Heart right ventricle (tissue), 16 donors: Measurements from ENCODE around the gene PTPRN2. TPM values are rescaled to one million over a fixed set of nuclear protein-coding genes. Genes with fewer than 3 reads are reported as not detected.

Source experiments
- ATAC-seq, 8 donors: fragments of 200-7000 bp; cut with Tn5 transposase; one replicate each; pipeline ENCODE4 v1.9.1; 2020; ENCODE audit warnings: mild to moderate bottlenecking in 8 of 8, moderate library complexity in 8 of 8, moderate number of reproducible peaks in 1 of 8
- DNase-seq, 2 donors: peaks; one replicate each; pipeline ENCODE4 v3.0.0-alpha.2; 2020
- H3K27ac ChIP-seq, 10 donors: fragments of 200-600 bp; sonication (generic) in 2 of 10; one replicate each; pipeline versions ENCODE4 v1.5.0 to v1.8.0; 2020 to 2022; ENCODE audit warnings: mild to moderate bottlenecking in 3 of 10
- H3K27me3 ChIP-seq, 7 donors: fragments of 200-600 bp; one replicate each; pipeline ENCODE4 v1.8.0; 2021 to 2022; ENCODE audit warnings: mild to moderate bottlenecking in 2 of 7
- H3K36me3 ChIP-seq, 9 donors: fragments of 200-600 bp; sonication (generic) in 1 of 9; one replicate each; pipeline versions ENCODE4 v1.5.0 to v1.8.0; 2020 to 2022; ENCODE audit warnings: mild to moderate bottlenecking in 2 of 9
- H3K4me1 ChIP-seq, 9 donors: fragments of 200-600 bp; sonication (generic) in 1 of 9; one replicate each; pipeline versions ENCODE4 v1.5.0 to v1.8.0; 2020 to 2022; ENCODE audit warnings: mild to moderate bottlenecking in 4 of 9
- H3K4me3 ChIP-seq, 10 donors: fragments of 200-600 bp; sonication (generic) in 2 of 10; one replicate each; pipeline versions ENCODE4 v1.5.0 to v1.8.0; 2020 to 2022; ENCODE audit warnings: mild to moderate bottlenecking in 7 of 10, moderate library complexity in 2 of 10
- H3K9me3 ChIP-seq, 11 donors: fragments of 200-600 bp in 10 of 11; sonication (generic) in 2 of 11; one replicate each; pipeline versions ENCODE4 v1.5.0 to v1.8.0; 2013 to 2022; ENCODE audit warnings: mild to moderate bottlenecking in 2 of 11, control low read depth in 1 of 11, moderate library complexity in 1 of 11
- WGBS, 2 donors: extraction: QIAGEN DNeasy Blood & Tissue Kit; methylation state at CpG; one replicate each; pipeline ENCODE4 v1.1.7; 2013; ENCODE audit warnings: inconsistent platforms in 1 of 2; 5-methylcytosine and 5-hydroxymethylcytosine counted together
- intact Hi-C, 10 donors: fragments of 100-400 bp; cut with DNase I; formaldehyde crosslinking; loops; one replicate each; pipeline versions ENCODE4 v1.11.1 to v1.14.2; 2022
- polyA plus RNA-seq, 2 donors: library from polyadenylated mRNA; stranded (reverse); fragments of 200-250 nt; gene quantifications; one replicate each; pipeline ENCODE4 v1.2.3, GENCODE V29; 2013
- total RNA-seq, 10 donors: library from RNA; stranded (reverse); fragmentation: NEBNext Ultra II Directional in 3 of 10; extraction: Animal tissue kit (Norgen Biotek cat#: 25700) in 3 of 10; gene quantifications; one replicate each; pipeline versions ENCODE4 v1.2.1 to v1.2.4, GENCODE V29; 2021 to 2023
- TF ChIP-seq, protein P1 (sequence below), 9 donors: fragments of 200-600 bp; sonication (generic) in 2 of 9; IDR thresholded peaks; one replicate each; pipeline versions ENCODE4 v1.5.0 to v1.8.0; 2021 to 2022; ENCODE audit warnings: antibody characterized with exemption in 9 of 9, mild to moderate bottlenecking in 5 of 9, moderate library complexity in 1 of 9
- donor health status: Arrhythmogenic right ventricular cardiomyopathy.
- donor health status: ischemic (EF 13 %, LVEDD 7.1; RV severe dilation, severe dysfunction).
- donor health status: healthy with polysubstance abuse.
- donor health status: DM: no; HTN: yes; CAD: no.
- donor health status: DM: no; HTN: no; CAD: no.
- donor health status: ischemic (EF 25% LVEDD 6.9; RV normal size, moderate dysfunction).
- donor health status: ischemic (EF 25% LVEDD 5.7; RV mildly dilated, moderate dysfunction).
- donor health status: healthy.
- donor health status: DM: yes; HTN: yes; CAD: no.
- donor health status: Ischemic cardiomyopathy.
- donor health status: ischemic (EF 35%, LVEDD 5.7; RV mildly dilated, moderate dysfunction).
- donor health status: nonischemic (EF 11% LVEDD 7.7; RV severe dilation, severe dysfunction).
- donor health status: DM: yes; HTN: yes; CAD: no.
- donor health status: PGD.
- donor health status: ischemic (EF 29% LVEDD 5.4; RV normal size, mild dysfunction).
- donor health status: nonischemic (EF 23%, LVEDD 6.1; RV moderate dilation, normal function).

Gene PTPRN2
- total and polyA plus RNA-seq, 12 donors: 0.82 to 1.8 (median 1.3) TPM

DNA sequence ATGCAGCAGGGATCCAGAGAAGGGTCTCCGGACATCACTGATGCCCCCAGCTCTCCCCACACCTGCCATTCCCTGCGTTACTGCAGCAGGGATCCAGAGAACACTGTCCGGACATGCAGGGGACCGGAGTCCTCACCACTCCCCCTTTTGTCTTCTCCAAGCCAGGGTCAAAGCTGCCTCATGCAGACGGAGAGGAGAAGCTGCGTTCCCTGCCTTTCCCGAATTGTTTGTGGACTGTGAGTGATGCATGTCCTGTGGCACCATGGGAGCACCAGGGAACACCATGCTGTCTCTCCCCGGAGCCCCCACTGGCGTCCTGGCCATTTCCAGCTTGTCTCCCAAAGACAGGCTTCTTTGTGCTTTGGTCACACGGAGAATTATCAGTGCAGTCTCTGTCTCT is 599.7 kb downstream of the PTPRN2 start:
- ATAC-seq: no peak
- Histone ChIP-seq H3K4me1 (no peaks in the 10 kb centered on the region), H3K27me3 (peaks cover 0 to 34% (median 11%) of the 10 kb centered on the region in 7 donors), H3K9me3 (no peaks in the 10 kb centered on the region), H3K27ac (no peak overlapping the region), H3K36me3 (no peaks in the 10 kb centered on the region), H3K4me3 (no peak overlapping the region)
- DNase-seq: no peak
- 70 to 71% methylated on average over 10 of the region's 10 CpGs for WGBS, 2 donors
- TF ChIP-seq, protein P1, sequence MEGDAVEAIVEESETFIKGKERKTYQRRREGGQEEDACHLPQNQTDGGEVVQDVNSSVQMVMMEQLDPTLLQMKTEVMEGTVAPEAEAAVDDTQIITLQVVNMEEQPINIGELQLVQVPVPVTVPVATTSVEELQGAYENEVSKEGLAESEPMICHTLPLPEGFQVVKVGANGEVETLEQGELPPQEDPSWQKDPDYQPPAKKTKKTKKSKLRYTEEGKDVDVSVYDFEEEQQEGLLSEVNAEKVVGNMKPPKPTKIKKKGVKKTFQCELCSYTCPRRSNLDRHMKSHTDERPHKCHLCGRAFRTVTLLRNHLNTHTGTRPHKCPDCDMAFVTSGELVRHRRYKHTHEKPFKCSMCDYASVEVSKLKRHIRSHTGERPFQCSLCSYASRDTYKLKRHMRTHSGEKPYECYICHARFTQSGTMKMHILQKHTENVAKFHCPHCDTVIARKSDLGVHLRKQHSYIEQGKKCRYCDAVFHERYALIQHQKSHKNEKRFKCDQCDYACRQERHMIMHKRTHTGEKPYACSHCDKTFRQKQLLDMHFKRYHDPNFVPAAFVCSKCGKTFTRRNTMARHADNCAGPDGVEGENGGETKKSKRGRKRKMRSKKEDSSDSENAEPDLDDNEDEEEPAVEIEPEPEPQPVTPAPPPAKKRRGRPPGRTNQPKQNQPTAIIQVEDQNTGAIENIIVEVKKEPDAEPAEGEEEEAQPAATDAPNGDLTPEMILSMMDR (IDR thresholded peaks at IDR 0.05): no peak
- intact Hi-C loops: no loop called here

DNA sequence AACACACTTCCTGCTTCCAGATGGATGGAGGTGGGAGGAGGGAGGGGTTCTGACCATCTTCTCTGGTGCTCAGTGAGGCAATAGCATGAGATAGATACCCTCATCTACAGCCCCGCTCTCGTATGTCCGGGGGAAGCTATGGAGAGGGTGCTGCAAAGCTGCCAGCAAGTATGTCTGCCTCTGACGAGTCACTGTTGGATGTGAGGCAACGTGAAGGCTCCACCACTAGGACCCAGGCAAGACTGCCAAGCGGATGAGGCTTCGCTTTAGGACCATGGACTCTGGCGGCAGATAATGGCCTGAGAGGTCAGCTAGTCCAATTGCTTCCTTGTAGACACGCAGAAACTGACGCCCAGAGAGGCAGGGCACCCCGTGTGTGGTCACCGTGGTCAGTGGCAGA is 601.6 kb downstream of the PTPRN2 start:
- H3K4me3 ChIP-seq: no peak overlapping the region
- H3K27ac ChIP-seq: no peak overlapping the region
- TF ChIP-seq, protein P1 (IDR thresholded peaks at IDR 0.05): no peak
- 82 to 84% methylated on average over 12 of the region's 12 CpGs for WGBS, 2 donors
- no peaks in the 10 kb centered on the region for H3K36me3 ChIP-seq
- DNase-seq (no peak), ATAC-seq (no peak)
- intact Hi-C loops: no loop called here
- H3K27me3 ChIP-seq: peaks cover 0 to 27% (median 7%) of the 10 kb centered on the region in 7 donors
- H3K9me3 ChIP-seq: no peaks in the 10 kb centered on the region
- no peaks in the 10 kb centered on the region for H3K4me1 ChIP-seq

DNA sequence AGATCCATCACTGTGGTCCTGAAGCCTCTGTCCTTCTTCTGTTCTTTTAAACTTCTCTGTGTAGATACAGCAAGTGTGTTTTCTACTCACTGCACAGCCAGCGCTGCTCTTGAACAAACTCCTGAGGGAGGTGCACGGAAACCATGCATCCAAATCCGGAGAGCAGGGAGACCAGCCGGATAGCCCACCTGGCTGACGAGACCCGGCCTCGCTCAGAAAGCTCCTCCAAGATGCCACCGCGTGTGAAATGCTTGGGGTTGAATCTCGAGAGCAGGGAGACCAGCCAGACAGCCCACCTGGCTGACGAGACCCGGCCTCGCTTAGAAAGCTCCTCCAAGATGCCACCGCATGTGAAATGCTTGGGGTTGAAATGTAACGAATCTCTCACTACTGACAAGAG is 602.0 kb downstream of the PTPRN2 start:
- H3K4me1 ChIP-seq: no peaks in the 10 kb centered on the region
- no peak overlapping the region for H3K4me3 ChIP-seq
- H3K27ac ChIP-seq: no peak overlapping the region
- no peaks in the 10 kb centered on the region for H3K36me3 ChIP-seq
- ATAC-seq: no peak
- intact Hi-C loops: no loop called here
- 82 to 84% methylated on average over 15 of the region's 15 CpGs for WGBS, 2 donors
- peaks cover 0 to 26% (median 8%) of the 10 kb centered on the region in 7 donors for H3K27me3 ChIP-seq
- DNase-seq: no peak
- H3K9me3 ChIP-seq: no peaks in the 10 kb centered on the region
- TF ChIP-seq, protein P1 (IDR thresholded peaks at IDR 0.05): no peak

DNA sequence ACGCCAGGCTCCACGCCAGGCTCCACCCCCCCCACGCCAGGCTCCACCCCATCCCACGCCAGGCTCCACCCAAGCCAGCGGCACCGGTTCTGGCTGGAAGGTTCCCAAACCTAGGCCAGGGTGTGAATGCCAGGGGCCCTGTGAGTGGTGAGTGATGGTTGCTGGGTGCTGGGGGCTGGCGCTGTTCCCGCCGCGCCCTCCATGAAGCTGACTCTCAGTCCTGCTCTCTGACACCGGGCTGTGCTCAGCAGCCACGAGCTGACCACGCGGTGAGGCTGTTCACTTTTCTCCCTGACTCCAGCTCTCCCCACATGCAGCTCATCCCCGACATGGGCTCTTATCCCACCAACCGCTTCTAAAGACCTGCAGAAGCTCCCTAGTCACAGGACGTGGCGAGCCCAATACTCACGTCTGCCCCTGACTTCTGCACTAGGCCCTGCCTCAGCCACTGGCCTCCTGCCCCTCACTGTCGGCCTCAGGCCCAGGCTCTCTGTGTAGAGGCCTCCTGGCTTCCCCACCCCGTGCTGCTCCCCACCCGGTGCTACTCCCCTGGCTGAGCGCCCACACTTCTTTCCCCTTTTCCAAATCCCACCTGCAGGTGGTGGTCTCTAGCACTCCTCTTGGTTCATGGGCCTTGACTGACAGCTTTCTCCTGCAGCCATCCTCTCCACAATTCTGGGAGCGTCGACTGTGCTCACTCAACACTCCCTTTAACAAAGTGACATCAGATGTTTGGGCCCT is 603.0 kb downstream of the PTPRN2 start:
- H3K36me3 ChIP-seq: no peaks in the 10 kb centered on the region
- TF ChIP-seq, protein P1 (IDR thresholded peaks at IDR 0.05): no peak
- H3K4me1 ChIP-seq: no peaks in the 10 kb centered on the region
- WGBS, 2 donors: 79 to 86% methylated on average over 21 to 24 of the region's 25 CpGs
- no peaks in the 10 kb centered on the region for H3K9me3 ChIP-seq
- DNase-seq (no peak), ATAC-seq (no peak)
- intact Hi-C loops: no loop called here
- H3K27me3 ChIP-seq: peaks cover 0 to 21% (median 9%) of the 10 kb centered on the region in 7 donors
- no peak overlapping the region for H3K27ac ChIP-seq
- no peak overlapping the region for H3K4me3 ChIP-seq
